WTC11 (cell line): ENCODE data around the gene THSD4.

Source experiments
- CREM ChIP-seq: sonication (generic); formaldehyde crosslinking; IDR thresholded peaks from 2 replicates; pipeline ENCODE4 v1.8.1; 2022; ENCODE audit warnings: mild to moderate bottlenecking, missing genetic modification reagents, moderate library complexity
- CTCF ChIP-seq: fragments of 200-600 bp; IDR thresholded peaks from 2 replicates; pipeline ENCODE4 v1.8.0; 2022; ENCODE audit warnings: antibody characterized with exemption
- E2F1 ChIP-seq: sonication (generic); formaldehyde crosslinking; IDR thresholded peaks from 2 replicates; pipeline ENCODE4 v1.8.0; 2022; ENCODE audit warnings: mild to moderate bottlenecking, missing genetic modification reagents
- E2F4 ChIP-seq: sonication (generic); formaldehyde crosslinking; IDR thresholded peaks from 2 replicates; pipeline ENCODE4 v1.8.1; 2022; ENCODE audit warnings: low read depth, mild to moderate bottlenecking, moderate library complexity, missing genetic modification reagents, borderline replicate concordance
- E2F5 ChIP-seq: sonication (generic); formaldehyde crosslinking; IDR thresholded peaks from 2 replicates; pipeline ENCODE4 v1.8.1; 2022; ENCODE audit warnings: mild to moderate bottlenecking, moderate library complexity, missing genetic modification reagents
- FOXP4 ChIP-seq: sonication (generic); formaldehyde crosslinking; IDR thresholded peaks from 2 replicates; pipeline ENCODE4 v1.8.0; 2022; ENCODE audit warnings: mild to moderate bottlenecking, missing genetic modification reagents
- HMGXB4 ChIP-seq: sonication (generic); formaldehyde crosslinking; IDR thresholded peaks from 2 replicates; pipeline ENCODE4 v1.8.1; 2023; ENCODE audit warnings: mild to moderate bottlenecking, moderate library complexity, missing genetic modification reagents
- JUN ChIP-seq: sonication (generic); formaldehyde crosslinking; IDR thresholded peaks from 2 replicates; pipeline ENCODE4 v1.8.0; 2023; ENCODE audit warnings: mild to moderate bottlenecking, missing genetic modification reagents
- NFYB ChIP-seq: sonication (generic); formaldehyde crosslinking; conservative IDR thresholded peaks from 2 replicates; pipeline ENCODE4 v1.8.0; 2022; ENCODE audit warnings: low read depth, missing genetic modification reagents
- NR1H2 ChIP-seq: sonication (generic); formaldehyde crosslinking; IDR thresholded peaks from 2 replicates; pipeline ENCODE4 v1.9.0; 2021; ENCODE audit warnings: mild to moderate bottlenecking, moderate library complexity, missing genetic modification reagents
- PREB ChIP-seq: sonication (generic); formaldehyde crosslinking; IDR thresholded peaks from 2 replicates; pipeline ENCODE4 v1.8.1; 2022; ENCODE audit warnings: mild to moderate bottlenecking, missing genetic modification reagents, moderate library complexity, borderline replicate concordance
- TEAD4 ChIP-seq: sonication (generic); formaldehyde crosslinking; IDR thresholded peaks from 2 replicates; pipeline ENCODE4 v1.8.0; 2022; ENCODE audit warnings: mild to moderate bottlenecking, missing genetic modification reagents
- ZNF121 ChIP-seq: sonication (generic); formaldehyde crosslinking; IDR thresholded peaks from 2 replicates; pipeline ENCODE4 v1.8.0; 2023; ENCODE audit warnings: missing genetic modification reagents
- ZNF532 ChIP-seq: fragments of 250-450 bp; sonication (Bioruptor Pico); IDR thresholded peaks from 2 replicates; pipeline ENCODE4 v1.9.0; 2021; ENCODE audit warnings: mild to moderate bottlenecking, borderline replicate concordance

GRCh38 chr15:71386005-71386404, 270.7 kb downstream of the THSD4 start:
- TF ChIP-seq CTCF (no peak), E2F4 (CRISPR knock-in tag) (no peak), TEAD4 (CRISPR knock-in tag) (no peak), NFYB (CRISPR knock-in tag) (no peak), NR1H2 (CRISPR knock-in tag) (no peak), HMGXB4 (CRISPR knock-in tag) (no peak), E2F5 (CRISPR knock-in tag) (no peak), CREM (CRISPR knock-in tag) (no peak), ZNF121 (CRISPR knock-in tag) (no peak), JUN (CRISPR knock-in tag) (no peak), PREB (no peak), E2F1 (no peak), FOXP4 (CRISPR knock-in tag) (no peak), ZNF532 (no peak)
